SK-N-SH (cell line): Measurements from ENCODE around the gene ANKMY1. TPM values are rescaled to one million over a fixed set of nuclear protein-coding genes. Genes with fewer than 3 reads are reported as not detected.

ENCODE experiments used
- CTCF ChIA-PET: fragments of 300-600, 350-600 bp; formaldehyde crosslinking; extraction: SDS; loops from one replicate; lab custom pipeline; 2021; lab: Yijun Ruan, JAX
- POLR2A ChIA-PET: fragments of 350-600 bp; sonication (Branson Sonifier 250); formaldehyde crosslinking; extraction: SDS; loops from one replicate; lab custom pipeline; 2020; ENCODE audit warnings: antibody characterized with exemption, inconsistent platforms; lab: Yijun Ruan, JAX
- DNase-seq: peaks from one replicate; pipeline ENCODE4 v3.0.0; 2012
- H2AFZ ChIP-seq: fragments of 200-600 bp; sonication (generic); 2 replicates; pipeline ENCODE4 v1.8.1; 2016; ENCODE audit warnings: antibody characterized with exemption, mild to moderate bottlenecking, low read depth
- H3F3A ChIP-seq: fragments of 200-600 bp; sonication (generic); replicated peaks from 2 replicates; pipeline ENCODE3; 2016; ENCODE audit warnings: antibody characterized with exemption, mild to moderate bottlenecking; ENCODE audit not compliant: insufficient read depth
- H3K27ac ChIP-seq, 2 experiments: fragments of 200-500 bp in 1 of 2; fragments of 200-600 bp in 1 of 2; sonication (Bioruptor generic) in 1 of 2; sonication (generic), shearing (Covaris generic) in 1 of 2; 2 replicates each; pipeline versions ENCODE4 v1.5.1 to v1.6.1; 2014 to 2016; ENCODE audit warnings: low read depth in 2 of 2, inconsistent platforms in 1 of 2, low read length in 1 of 2, mild to moderate bottlenecking in 1 of 2, mixed read lengths in 1 of 2
- H3K27me3 ChIP-seq: fragments of 200-600 bp; sonication (generic), shearing (Covaris generic); 2 replicates; pipeline ENCODE4 v1.6.1; 2016; ENCODE audit warnings: mixed run types; ENCODE audit not compliant: insufficient read depth
- H3K36me3 ChIP-seq, 2 experiments: fragments of 200-500 bp in 1 of 2; fragments of 200-600 bp in 1 of 2; sonication (Bioruptor generic) in 1 of 2; sonication (generic) in 1 of 2; replicated peaks in 1 of 2; 2 replicates each; pipeline versions ENCODE3 to v1.5.1; 2014 to 2016; ENCODE audit warnings: low read length in 1 of 2, mild to moderate bottlenecking in 1 of 2; ENCODE audit not compliant: insufficient read depth in 2 of 2, control insufficient read depth in 1 of 2
- H3K4me1 ChIP-seq, 2 experiments: fragments of 200-500 bp in 1 of 2; fragments of 200-600 bp in 1 of 2; sonication (Bioruptor generic) in 1 of 2; sonication (generic), shearing (Covaris generic) in 1 of 2; 2 replicates each; pipeline versions ENCODE4 v1.5.1 to v1.6.1; 2014 to 2016; ENCODE audit warnings: low read depth in 1 of 2, low read length in 1 of 2, mixed run types in 1 of 2; ENCODE audit not compliant: insufficient read depth in 2 of 2, control insufficient read depth in 1 of 2
- H3K4me2 ChIP-seq: fragments of 200-600 bp; sonication (generic), shearing (Covaris generic); 2 replicates; pipeline ENCODE4 v1.6.1; 2017; ENCODE audit warnings: mixed run types
- H3K4me3 ChIP-seq, 2 experiments: fragments of 200-500 bp in 1 of 2; fragments of 200-600 bp in 1 of 2; sonication (Bioruptor generic) in 1 of 2; sonication (generic), shearing (Covaris generic) in 1 of 2; 2 replicates each; pipeline versions ENCODE4 v1.5.1 to v1.8.1; 2014 to 2016; ENCODE audit warnings: low read depth in 2 of 2, inconsistent platforms in 1 of 2, low read length in 1 of 2, mild to moderate bottlenecking in 1 of 2, mixed read lengths in 1 of 2, moderate library complexity in 1 of 2
- H3K79me2 ChIP-seq: fragments of 200-600 bp; sonication (generic); 2 replicates; pipeline ENCODE4 v1.8.1; 2017; ENCODE audit warnings: mild to moderate bottlenecking; ENCODE audit not compliant: insufficient read depth
- H3K9ac ChIP-seq: fragments of 200-600 bp; sonication (generic); 2 replicates; pipeline ENCODE4 v1.6.1; 2017; ENCODE audit warnings: mixed run types
- H3K9me2 ChIP-seq: fragments of 200-600 bp; sonication (generic); 2 replicates; pipeline ENCODE4 v1.6.1; 2017; ENCODE audit warnings: mixed run types
- H3K9me3 ChIP-seq: fragments of 200-600 bp; sonication (generic); 2 replicates; pipeline ENCODE4 v1.6.1; 2017; ENCODE audit warnings: mixed run types, mild to moderate bottlenecking, moderate library complexity
- H4K20me1 ChIP-seq: fragments of 200-600 bp; sonication (generic); 2 replicates; pipeline ENCODE4 v1.6.1; 2017; ENCODE audit warnings: mild to moderate bottlenecking, mixed run types; ENCODE audit not compliant: insufficient read depth
- ELF1 ChIP-seq: IDR thresholded peaks from 2 replicates; pipeline ENCODE4 v1.4.0; 2012
- FOXM1 ChIP-seq: IDR thresholded peaks from 2 replicates; pipeline ENCODE4 v1.4.0; 2012; ENCODE audit warnings: low read depth, mild to moderate bottlenecking
- IRF3 ChIP-seq: fragments of 150-350 bp; IDR thresholded peaks from 2 replicates; pipeline ENCODE4 v1.6.1; 2016; ENCODE audit warnings: mild to moderate bottlenecking, low read depth, low read length
- USF2 ChIP-seq: fragments of 150-350 bp; IDR thresholded peaks from 2 replicates; pipeline ENCODE4 v1.6.1; 2017; ENCODE audit warnings: antibody characterized with exemption, low read length, low read depth, borderline replicate concordance
- WGBS: methylation state at CpG from one replicate; pipeline ENCODE4 v1.1.6; 2017; ENCODE audit warnings: low lambda C conversion rate; 5-methylcytosine and 5-hydroxymethylcytosine counted together
- polyA plus RNA-seq, 3 experiments: library from polyadenylated mRNA; depleted of rRNA; stranded (reverse); fragments of >200 nt; gene quantifications; 2 replicates each; pipeline ENCODE4 v1.2.3, GENCODE V29; 2012
- TF ChIP-seq, protein P1 (sequence below): IDR thresholded peaks from 2 replicates; pipeline ENCODE4 v1.6.1; 2012; ENCODE audit warnings: mild to moderate bottlenecking, low read depth, low read length, moderate library complexity

The ANKMY1 gene
- polyA plus RNA-seq, 1 of the 3 experiments (the other 2 are of a cell fraction) = 12.1 TPM

- TF ChIP-seq FOXM1 = no peak
- TF ChIP-seq ELF1 = no peak
These were observed 110.5 kb downstream of the ANKMY1 start (continued) for GRCh38 chr2:240447331-240447730.

- Histone ChIP-seq H3K4me1 (peaks cover under 1 to 7% of the 10 kb centered on the region in 2 experiments; a peak in 2 of 4 replicates), H3F3A (no peaks in the 10 kb centered on the region), H2AFZ (no peak overlapping the region), H3K4me3 (no peak overlapping the region)
- POLR2A ChIA-PET = no interaction called here
- no peak for TF ChIP-seq USF2
- TF ChIP-seq, all 33 proteins: peak for 0
- CTCF ChIA-PET = interaction anchor here (0.6 to 2.4 kb wide), 3 partner anchors 8 to 297 kb away, joined by 3 to 6 read pairs (median 3); partner anchors contain the start of gene GPC1
- Histone ChIP-seq H3K79me2 (peaks cover 9% of the 10 kb centered on the region; the same call in 1 of the 2 replicates), H3K27ac (no peak overlapping the region), H3K9me3 (no peaks in the 10 kb centered on the region), H3K4me2 (no peak overlapping the region), H4K20me1 (peaks cover 81% of the 10 kb centered on the region), H3K9ac (no peak overlapping the region), H3K9me2 (no peaks in the 10 kb centered on the region), H3K27me3 (no peaks in the 10 kb centered on the region), H3K36me3 (no peaks in the 10 kb centered on the region)
- DNase-seq = no peak
- 80% methylated on average over 7 of the region's 12 CpGs for WGBS
These were observed 111.1 kb downstream of the ANKMY1 start for GRCh38 chr2:240446664-240447175.

GRCh38 chr2:240445961-240446663 lies 111.7 kb downstream of the ANKMY1 start:
- no peak overlapping the region for H2AFZ ChIP-seq
- H3K27me3 ChIP-seq = no peaks in the 10 kb centered on the region
- H3K9me3 ChIP-seq = no peaks in the 10 kb centered on the region
- H3K9ac ChIP-seq = no peak overlapping the region
- peaks cover 11% of the 10 kb centered on the region; the same call in 1 of the 2 replicates for H3K79me2 ChIP-seq
- ChIA-PET POLR2A (no interaction called here), CTCF (interaction anchor here (0.8 to 2.4 kb wide), 2 partner anchors 10 to 296 kb away, joined by 3 to 6 read pairs; partner anchors contain the start of gene GPC1)
- peaks cover 0 to 3% of the 10 kb centered on the region in 2 experiments; a peak in 1 of 4 replicates for H3K4me1 ChIP-seq
- no peak overlapping the region for H3K4me3 ChIP-seq
- no peaks in the 10 kb centered on the region for H3K9me2 ChIP-seq
- H4K20me1 ChIP-seq = peaks cover 79% of the 10 kb centered on the region
- no peak overlapping the region for H3K27ac ChIP-seq
- no peak for TF ChIP-seq IRF3
- TF ChIP-seq, protein P1, sequence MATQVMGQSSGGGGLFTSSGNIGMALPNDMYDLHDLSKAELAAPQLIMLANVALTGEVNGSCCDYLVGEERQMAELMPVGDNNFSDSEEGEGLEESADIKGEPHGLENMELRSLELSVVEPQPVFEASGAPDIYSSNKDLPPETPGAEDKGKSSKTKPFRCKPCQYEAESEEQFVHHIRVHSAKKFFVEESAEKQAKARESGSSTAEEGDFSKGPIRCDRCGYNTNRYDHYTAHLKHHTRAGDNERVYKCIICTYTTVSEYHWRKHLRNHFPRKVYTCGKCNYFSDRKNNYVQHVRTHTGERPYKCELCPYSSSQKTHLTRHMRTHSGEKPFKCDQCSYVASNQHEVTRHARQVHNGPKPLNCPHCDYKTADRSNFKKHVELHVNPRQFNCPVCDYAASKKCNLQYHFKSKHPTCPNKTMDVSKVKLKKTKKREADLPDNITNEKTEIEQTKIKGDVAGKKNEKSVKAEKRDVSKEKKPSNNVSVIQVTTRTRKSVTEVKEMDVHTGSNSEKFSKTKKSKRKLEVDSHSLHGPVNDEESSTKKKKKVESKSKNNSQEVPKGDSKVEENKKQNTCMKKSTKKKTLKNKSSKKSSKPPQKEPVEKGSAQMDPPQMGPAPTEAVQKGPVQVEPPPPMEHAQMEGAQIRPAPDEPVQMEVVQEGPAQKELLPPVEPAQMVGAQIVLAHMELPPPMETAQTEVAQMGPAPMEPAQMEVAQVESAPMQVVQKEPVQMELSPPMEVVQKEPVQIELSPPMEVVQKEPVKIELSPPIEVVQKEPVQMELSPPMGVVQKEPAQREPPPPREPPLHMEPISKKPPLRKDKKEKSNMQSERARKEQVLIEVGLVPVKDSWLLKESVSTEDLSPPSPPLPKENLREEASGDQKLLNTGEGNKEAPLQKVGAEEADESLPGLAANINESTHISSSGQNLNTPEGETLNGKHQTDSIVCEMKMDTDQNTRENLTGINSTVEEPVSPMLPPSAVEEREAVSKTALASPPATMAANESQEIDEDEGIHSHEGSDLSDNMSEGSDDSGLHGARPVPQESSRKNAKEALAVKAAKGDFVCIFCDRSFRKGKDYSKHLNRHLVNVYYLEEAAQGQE = peak; percentile 78; the same call in 1 of the 2 replicates
- WGBS = 97% methylated on average over 8 of the region's 24 CpGs
- DNase-seq = no peak
- no peaks in the 10 kb centered on the region for H3K36me3 ChIP-seq
- no peaks in the 10 kb centered on the region for H3F3A ChIP-seq
- H3K4me2 ChIP-seq = no peak overlapping the region
